Neural cell (in vitro differentiated cells): ENCODE results near the gene IFRD1. TPM values are rescaled to one million over a fixed set of nuclear protein-coding genes. Genes with fewer than 3 reads are reported as not detected.

Experiments
- H2AFZ ChIP-seq: fragments of 200-600, 300-800 bp; sonication (generic), shearing (Covaris generic); 2 replicates; pipeline ENCODE4 v1.6.0; 2014; ENCODE audit warnings: low read depth, mild to moderate bottlenecking, antibody characterized with exemption, low read length, moderate library complexity
- H3F3A ChIP-seq: fragments of 200-600 bp; shearing (Covaris generic); 2 replicates; pipeline ENCODE4 v1.6.1; 2016; ENCODE audit warnings: mild to moderate bottlenecking, moderate library complexity, mixed read lengths, antibody characterized with exemption, low read length; ENCODE audit not compliant: insufficient read depth, poor library complexity, severe bottlenecking
- H3K27ac ChIP-seq: fragments of 200-600, 300-800 bp; sonication (generic), shearing (Covaris generic); 2 replicates; pipeline ENCODE4 v1.5.1; 2014; ENCODE audit warnings: mild to moderate bottlenecking, low read length, moderate library complexity
- H3K27me3 ChIP-seq: fragments of 300-800, 200-600 bp; sonication (generic), shearing (Covaris generic); 2 replicates; pipeline ENCODE4 v1.6.0; 2014; ENCODE audit warnings: mild to moderate bottlenecking, low read depth, low read length, moderate library complexity; ENCODE audit not compliant: insufficient read depth
- H3K36me3 ChIP-seq: fragments of 300-800, 200-600 bp; sonication (generic), shearing (Covaris generic); 2 replicates; pipeline ENCODE4 v1.5.1; 2014; ENCODE audit warnings: mild to moderate bottlenecking, antibody characterized with exemption, low read length, moderate library complexity; ENCODE audit not compliant: insufficient read depth
- H3K4me2 ChIP-seq: fragments of 300-800, 200-600 bp; sonication (generic), shearing (Covaris generic); 2 replicates; pipeline ENCODE4 v1.6.0; 2014; ENCODE audit warnings: mild to moderate bottlenecking, low read length
- H3K4me3 ChIP-seq: fragments of 300-800, 200-600 bp; sonication (generic), shearing (Covaris generic); 2 replicates; pipeline ENCODE4 v1.5.1; 2014; ENCODE audit warnings: mild to moderate bottlenecking, low read length, moderate library complexity
- H3K79me2 ChIP-seq: fragments of 200-600 bp; shearing (Covaris generic); replicated peaks from 2 replicates; pipeline ENCODE4 v1.6.0; 2014; ENCODE audit warnings: mild to moderate bottlenecking, low read length, moderate library complexity; ENCODE audit not compliant: insufficient read depth
- H3K9ac ChIP-seq: fragments of 300-800, 200-600 bp; sonication (generic), shearing (Covaris generic); 2 replicates; pipeline ENCODE4 v1.6.1; 2016; ENCODE audit warnings: mild to moderate bottlenecking, low read length, mixed read lengths
- H3K9me2 ChIP-seq: fragments of 200-600 bp; shearing (Covaris generic); 2 replicates; pipeline ENCODE4 v1.6.1; 2016; ENCODE audit warnings: mild to moderate bottlenecking, low read length, mixed read lengths; ENCODE audit not compliant: insufficient read depth
- H3K9me3 ChIP-seq: fragments of 200-600, 300-800 bp; sonication (generic), shearing (Covaris generic); 2 replicates; pipeline ENCODE4 v1.6.1; 2016; ENCODE audit warnings: mild to moderate bottlenecking, mixed run types, low read length, moderate library complexity, mixed read lengths
- H4K20me1 ChIP-seq: fragments of 200-600 bp; shearing (Covaris generic); 2 replicates; pipeline ENCODE4 v1.6.1; 2016; ENCODE audit warnings: mild to moderate bottlenecking, mixed run types; ENCODE audit not compliant: insufficient read depth
- CTCF ChIP-seq: fragments of 450-650 bp; IDR thresholded peaks from 2 replicates; pipeline ENCODE4 v1.5.1; 2014; ENCODE audit warnings: antibody characterized with exemption, mild to moderate bottlenecking, moderate library complexity; ENCODE audit not compliant: poor library complexity, severe bottlenecking
- EP300 ChIP-seq: fragments of 450-650 bp; conservative IDR thresholded peaks from 2 replicates; pipeline ENCODE4 v1.6.1; 2014; ENCODE audit warnings: antibody characterized with exemption, mild to moderate bottlenecking, moderate library complexity; ENCODE audit not compliant: poor library complexity, severe bottlenecking
- EZH2 ChIP-seq: fragments of 200-600, 300-800 bp; shearing (Covaris generic), sonication (generic); IDR thresholded peaks from 2 replicates; pipeline ENCODE4 v1.6.1; 2014; ENCODE audit warnings: antibody characterized with exemption, low read length, borderline replicate concordance, mild to moderate bottlenecking; ENCODE audit not compliant: insufficient read depth, poor library complexity, severe bottlenecking
- MXI1 ChIP-seq: fragments of 450-650 bp; conservative IDR thresholded peaks from 2 replicates; pipeline ENCODE4 v1.6.1; 2014; ENCODE audit warnings: antibody characterized with exemption, mild to moderate bottlenecking; ENCODE audit not compliant: poor library complexity, severe bottlenecking
- POLR2AphosphoS5 ChIP-seq: IDR thresholded peaks from 2 replicates; pipeline ENCODE4 v1.6.1; 2012
- RAD21 ChIP-seq: fragments of 450-650 bp; conservative IDR thresholded peaks from 2 replicates; pipeline ENCODE4 v1.6.1; 2014; ENCODE audit warnings: antibody characterized with exemption, mild to moderate bottlenecking, moderate library complexity
- REST ChIP-seq: IDR thresholded peaks from 2 replicates; pipeline ENCODE4 v1.6.1; 2012; ENCODE audit warnings: borderline replicate concordance
- SMC3 ChIP-seq: fragments of 450-650 bp; conservative IDR thresholded peaks from 2 replicates; pipeline ENCODE4 v1.6.1; 2014; ENCODE audit warnings: antibody characterized with exemption, mild to moderate bottlenecking, moderate library complexity; ENCODE audit not compliant: poor library complexity
- TAF1 ChIP-seq: IDR thresholded peaks from 2 replicates; pipeline ENCODE4 v1.6.1; 2012; ENCODE audit warnings: low read depth
- polyA plus RNA-seq: library from polyadenylated mRNA; depleted of rRNA; stranded (reverse); fragments of >200 nt; gene quantifications from 2 replicates; pipeline ENCODE4 v1.2.3, GENCODE V29; 2014

Gene IFRD1
- polyA plus RNA-seq, 1 donor from 2014 or later = 270 TPM

DNA sequence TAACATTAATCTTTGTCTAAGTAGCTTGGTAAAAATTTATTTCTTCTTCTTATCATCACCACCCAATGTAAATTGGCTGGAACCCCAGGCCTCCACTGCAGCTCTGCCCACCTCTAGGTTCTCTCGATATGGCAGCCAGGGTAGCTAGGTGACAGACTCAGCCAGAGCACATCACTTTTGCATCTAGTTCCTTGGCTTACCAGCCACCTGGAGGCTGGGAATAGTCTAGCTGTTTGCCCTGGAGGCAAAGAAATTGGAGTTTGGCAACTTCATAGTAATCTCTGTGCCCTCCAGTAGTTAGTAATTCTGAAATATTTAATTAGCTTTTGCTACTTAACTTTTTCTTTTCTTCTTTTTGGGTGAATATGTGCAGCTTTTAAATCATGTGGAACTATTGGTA is 9.4 kb downstream of the IFRD1 start:
- H3K79me2 ChIP-seq = peaks cover 11% of the 10 kb centered on the region
- no peak overlapping the region for H2AFZ ChIP-seq
- no peaks in the 10 kb centered on the region for H3F3A ChIP-seq
- H4K20me1 ChIP-seq = no peaks in the 10 kb centered on the region
- no peaks in the 10 kb centered on the region for H3K9me2 ChIP-seq
- no peak overlapping the region for H3K4me3 ChIP-seq
- TF ChIP-seq TAF1 = no peak
- no peak for TF ChIP-seq SMC3
- TF ChIP-seq REST = no peak
- no peak for TF ChIP-seq CTCF
- no peak for TF ChIP-seq POLR2AphosphoS5
- no peak for TF ChIP-seq MXI1
- TF ChIP-seq EZH2 = no peak
- TF ChIP-seq EP300 = no peak
- TF ChIP-seq RAD21 = no peak
- H3K4me2 ChIP-seq = no peak overlapping the region
- H3K27ac ChIP-seq = no peak overlapping the region
- H3K9ac ChIP-seq = no peak overlapping the region
- no peaks in the 10 kb centered on the region for H3K9me3 ChIP-seq
- H3K27me3 ChIP-seq = no peaks in the 10 kb centered on the region
- peaks cover 17% of the 10 kb centered on the region for H3K36me3 ChIP-seq

GRCh38 chr7:112462236-112462635 is 12.0 kb downstream of the IFRD1 start:
- H3K9ac ChIP-seq = no peak overlapping the region
- no peak overlapping the region for H2AFZ ChIP-seq
- H3K36me3 ChIP-seq = peaks cover 12% of the 10 kb centered on the region
- H3K4me2 ChIP-seq = no peak overlapping the region
- peaks cover 1% of the 10 kb centered on the region for H3K9me2 ChIP-seq
- no peak overlapping the region for H3K4me3 ChIP-seq
- no peaks in the 10 kb centered on the region for H3K9me3 ChIP-seq
- peaks cover 6% of the 10 kb centered on the region for H3K79me2 ChIP-seq
- no peaks in the 10 kb centered on the region for H3F3A ChIP-seq
- no peak for TF ChIP-seq EZH2
- TF ChIP-seq POLR2AphosphoS5 = no peak
- TF ChIP-seq CTCF = no peak
- H3K27ac ChIP-seq = no peak overlapping the region
- no peaks in the 10 kb centered on the region for H3K27me3 ChIP-seq
- H4K20me1 ChIP-seq = no peaks in the 10 kb centered on the region
